Measurements from ENCODE around the gene CWC27.

Gene CWC27

GRCh38 chr5:64853777-64854176, 85.0 kb downstream of the CWC27 start:
- CTCF ChIA-PET: no interaction called here
- no peak for DNase-seq
- no peak overlapping the region for H3K4me3 ChIP-seq (ENCODE audit: control insufficient read depth in 1 of 7, extremely low read depth in 1 of 7, insufficient read depth in 4 of 7, low read depth in 2 of 7, low read length in 6 of 7)
- H3K27ac ChIP-seq (ENCODE audit: insufficient read depth in 1 of 2, low read depth in 1 of 2, low read length in 2 of 2, poor library complexity in 1 of 2, severe bottlenecking in 2 of 2): no peak overlapping the region
- no peaks in the 10 kb centered on the region for H3K27me3 ChIP-seq (replicated peaks in 2 of 5; ENCODE audit: control insufficient read depth in 4 of 5, insufficient read depth in 5 of 5, low read length in 4 of 5)
- H3K36me3 ChIP-seq (ENCODE audit: control insufficient read depth in 4 of 4, insufficient read depth in 4 of 4, low read length in 3 of 4): peaks cover 0 to 8% (median 2%) of the 10 kb centered on the region in 4 experiments
- H3K9me3 ChIP-seq (ENCODE audit: control extremely low read depth in 1 of 5, control insufficient read depth in 4 of 5, insufficient read depth in 2 of 5, low read depth in 1 of 5, low read length in 4 of 5): no peaks in the 10 kb centered on the region
- 100% methylated on average over 4 of the region's 5 CpGs for WGBS (ENCODE audit: insufficient coverage)
- POLR2A ChIA-PET: no interaction called here
- no peaks in the 10 kb centered on the region for H3K4me1 ChIP-seq (ENCODE audit: control extremely low read depth in 1 of 4, control insufficient read depth in 4 of 4, insufficient read depth in 4 of 4, low read length in 3 of 4)

GRCh38 chr5:64854855-64855254, 86.1 kb downstream of the CWC27 start:
- Histone ChIP-seq H3K36me3 (ENCODE audit: control insufficient read depth in 4 of 4, insufficient read depth in 4 of 4, low read length in 3 of 4) (peaks cover 0 to 8% (median 2%) of the 10 kb centered on the region in 4 experiments), H3K4me1 (ENCODE audit: control extremely low read depth in 1 of 4, control insufficient read depth in 4 of 4, insufficient read depth in 4 of 4, low read length in 3 of 4) (no peaks in the 10 kb centered on the region), H3K27ac (ENCODE audit: insufficient read depth in 1 of 2, low read depth in 1 of 2, low read length in 2 of 2, poor library complexity in 1 of 2, severe bottlenecking in 2 of 2) (no peak overlapping the region), H3K9me3 (ENCODE audit: control extremely low read depth in 1 of 5, control insufficient read depth in 4 of 5, insufficient read depth in 2 of 5, low read depth in 1 of 5, low read length in 4 of 5) (no peaks in the 10 kb centered on the region), H3K27me3 (replicated peaks in 2 of 5; ENCODE audit: control insufficient read depth in 4 of 5, insufficient read depth in 5 of 5, low read length in 4 of 5) (no peaks in the 10 kb centered on the region), H3K4me3 (ENCODE audit: control insufficient read depth in 1 of 7, extremely low read depth in 1 of 7, insufficient read depth in 4 of 7, low read depth in 2 of 7, low read length in 6 of 7) (no peak overlapping the region)
- ChIA-PET POLR2A (no interaction called here), CTCF (no interaction called here)
- no peak for DNase-seq
- no CpG with 5 or more reads among the region's 1 CpG for WGBS (ENCODE audit: insufficient coverage)

GRCh38 chr5:64859881-64860280, 91.2 kb downstream of the CWC27 start:
- ChIA-PET CTCF (no interaction called here), POLR2A (no interaction called here)
- DNase-seq: no peak
- Histone ChIP-seq H3K9me3 (ENCODE audit: control extremely low read depth in 1 of 5, control insufficient read depth in 4 of 5, insufficient read depth in 2 of 5, low read depth in 1 of 5, low read length in 4 of 5) (no peaks in the 10 kb centered on the region), H3K4me3 (ENCODE audit: control insufficient read depth in 1 of 7, extremely low read depth in 1 of 7, insufficient read depth in 4 of 7, low read depth in 2 of 7, low read length in 6 of 7) (no peak overlapping the region), H3K27me3 (replicated peaks in 2 of 5; ENCODE audit: control insufficient read depth in 4 of 5, insufficient read depth in 5 of 5, low read length in 4 of 5) (no peaks in the 10 kb centered on the region), H3K27ac (ENCODE audit: insufficient read depth in 1 of 2, low read depth in 1 of 2, low read length in 2 of 2, poor library complexity in 1 of 2, severe bottlenecking in 2 of 2) (no peak overlapping the region), H3K36me3 (ENCODE audit: control insufficient read depth in 4 of 4, insufficient read depth in 4 of 4, low read length in 3 of 4) (peaks cover 0 to 6% (median 2%) of the 10 kb centered on the region in 4 experiments), H3K4me1 (ENCODE audit: control extremely low read depth in 1 of 4, control insufficient read depth in 4 of 4, insufficient read depth in 4 of 4, low read length in 3 of 4) (no peaks in the 10 kb centered on the region)

- DNase-seq: no peak
- Histone ChIP-seq H3K4me3 (ENCODE audit: control insufficient read depth in 1 of 7, extremely low read depth in 1 of 7, insufficient read depth in 4 of 7, low read depth in 2 of 7, low read length in 6 of 7) (no peak overlapping the region), H3K27ac (ENCODE audit: insufficient read depth in 1 of 2, low read depth in 1 of 2, low read length in 2 of 2, poor library complexity in 1 of 2, severe bottlenecking in 2 of 2) (no peak overlapping the region), H3K4me1 (ENCODE audit: control extremely low read depth in 1 of 4, control insufficient read depth in 4 of 4, insufficient read depth in 4 of 4, low read length in 3 of 4) (no peaks in the 10 kb centered on the region), H3K27me3 (replicated peaks in 2 of 5; ENCODE audit: control insufficient read depth in 4 of 5, insufficient read depth in 5 of 5, low read length in 4 of 5) (no peaks in the 10 kb centered on the region), H3K9me3 (ENCODE audit: control extremely low read depth in 1 of 5, control insufficient read depth in 4 of 5, insufficient read depth in 2 of 5, low read depth in 1 of 5, low read length in 4 of 5) (no peaks in the 10 kb centered on the region), H3K36me3 (ENCODE audit: control insufficient read depth in 4 of 4, insufficient read depth in 4 of 4, low read length in 3 of 4) (peaks cover 0 to 2% (median 0%) of the 10 kb centered on the region in 4 experiments)
- CTCF ChIA-PET: no interaction called here
- POLR2A ChIA-PET: no interaction called here
Measured at GRCh38 chr5:64861281-64861680, 92.6 kb downstream of the CWC27 start.

- no peak overlapping the region for H3K4me3 ChIP-seq (ENCODE audit: control insufficient read depth in 1 of 7, extremely low read depth in 1 of 7, insufficient read depth in 4 of 7, low read depth in 2 of 7, low read length in 6 of 7)
- no peaks in the 10 kb centered on the region for H3K9me3 ChIP-seq (ENCODE audit: control extremely low read depth in 1 of 5, control insufficient read depth in 4 of 5, insufficient read depth in 2 of 5, low read depth in 1 of 5, low read length in 4 of 5)
- no peak for DNase-seq
- POLR2A ChIA-PET: no interaction called here
- H3K27me3 ChIP-seq (replicated peaks in 2 of 5; ENCODE audit: control insufficient read depth in 4 of 5, insufficient read depth in 5 of 5, low read length in 4 of 5): no peaks in the 10 kb centered on the region
- 86% methylated on average over 1 of the region's 2 CpGs for WGBS (ENCODE audit: insufficient coverage)
- H3K36me3 ChIP-seq (ENCODE audit: control insufficient read depth in 4 of 4, insufficient read depth in 4 of 4, low read length in 3 of 4): peaks cover 0 to 2% (median 0%) of the 10 kb centered on the region in 4 experiments
- no peak overlapping the region for H3K27ac ChIP-seq (ENCODE audit: insufficient read depth in 1 of 2, low read depth in 1 of 2, low read length in 2 of 2, poor library complexity in 1 of 2, severe bottlenecking in 2 of 2)
- no peaks in the 10 kb centered on the region for H3K4me1 ChIP-seq (ENCODE audit: control extremely low read depth in 1 of 4, control insufficient read depth in 4 of 4, insufficient read depth in 4 of 4, low read length in 3 of 4)
- CTCF ChIA-PET: no interaction called here
Measured at GRCh38 chr5:64864171-64864570, 95.4 kb downstream of the CWC27 start.

- no peaks in the 10 kb centered on the region for H3K9me3 ChIP-seq (ENCODE audit: control extremely low read depth in 1 of 5, control insufficient read depth in 4 of 5, insufficient read depth in 2 of 5, low read depth in 1 of 5, low read length in 4 of 5)
- WGBS (ENCODE audit: insufficient coverage): no CpG with 5 or more reads among the region's 3 CpGs
- no peaks in the 10 kb centered on the region for H3K4me1 ChIP-seq (ENCODE audit: control extremely low read depth in 1 of 4, control insufficient read depth in 4 of 4, insufficient read depth in 4 of 4, low read length in 3 of 4)
- peaks cover 0 to 2% (median 0%) of the 10 kb centered on the region in 4 experiments for H3K36me3 ChIP-seq (ENCODE audit: control insufficient read depth in 4 of 4, insufficient read depth in 4 of 4, low read length in 3 of 4)
- H3K27me3 ChIP-seq (replicated peaks in 2 of 5; ENCODE audit: control insufficient read depth in 4 of 5, insufficient read depth in 5 of 5, low read length in 4 of 5): no peaks in the 10 kb centered on the region
- no peak overlapping the region for H3K27ac ChIP-seq (ENCODE audit: insufficient read depth in 1 of 2, low read depth in 1 of 2, low read length in 2 of 2, poor library complexity in 1 of 2, severe bottlenecking in 2 of 2)
- DNase-seq: no peak
- POLR2A ChIA-PET: no interaction called here
- CTCF ChIA-PET: no interaction called here
- H3K4me3 ChIP-seq (ENCODE audit: control insufficient read depth in 1 of 7, extremely low read depth in 1 of 7, insufficient read depth in 4 of 7, low read depth in 2 of 7, low read length in 6 of 7): no peak overlapping the region
Measured at GRCh38 chr5:64865662-64866061, 96.9 kb downstream of the CWC27 start.

GRCh38 chr5:64869419-64869818, 100.7 kb downstream of the CWC27 start:
- 100% methylated on average over 1 of the region's 1 CpG for WGBS (ENCODE audit: insufficient coverage)
- DNase-seq: no peak
- CTCF ChIA-PET: no interaction called here

More at GRCh38 chr5:64869419-64869818, 100.7 kb downstream of the CWC27 start:
- H3K36me3 ChIP-seq (ENCODE audit: control insufficient read depth in 4 of 4, insufficient read depth in 4 of 4, low read length in 3 of 4): peaks cover 0 to 2% (median 0%) of the 10 kb centered on the region in 4 experiments
- H3K9me3 ChIP-seq (ENCODE audit: control extremely low read depth in 1 of 5, control insufficient read depth in 4 of 5, insufficient read depth in 2 of 5, low read depth in 1 of 5, low read length in 4 of 5): no peaks in the 10 kb centered on the region
- no peaks in the 10 kb centered on the region for H3K4me1 ChIP-seq (ENCODE audit: control extremely low read depth in 1 of 4, control insufficient read depth in 4 of 4, insufficient read depth in 4 of 4, low read length in 3 of 4)
- H3K27ac ChIP-seq (ENCODE audit: insufficient read depth in 1 of 2, low read depth in 1 of 2, low read length in 2 of 2, poor library complexity in 1 of 2, severe bottlenecking in 2 of 2): no peak overlapping the region
- no peak overlapping the region for H3K4me3 ChIP-seq (ENCODE audit: control insufficient read depth in 1 of 7, extremely low read depth in 1 of 7, insufficient read depth in 4 of 7, low read depth in 2 of 7, low read length in 6 of 7)
- POLR2A ChIA-PET: no interaction called here
- no peaks in the 10 kb centered on the region for H3K27me3 ChIP-seq (replicated peaks in 2 of 5; ENCODE audit: control insufficient read depth in 4 of 5, insufficient read depth in 5 of 5, low read length in 4 of 5)
